ENCODE results near the gene HECW1. TPM values are rescaled to one million over a fixed set of nuclear protein-coding genes. Genes with fewer than 3 reads are reported as not detected.
"Not testable (repeated sequence)": the region's sequence is repeated elsewhere in the genome, so short reads cannot be mapped to it uniquely, and the experiment has no call there.

Gene HECW1
- total RNA-seq, 6 donors from 2014 or later = 0.10 to 1.0 (median 0.76) TPM; not detected in 1

GRCh38 chr7:43201912-43202311 lies 89.5 kb downstream of the HECW1 start:
- H3K9me3 ChIP-seq = no peaks in the 10 kb centered on the region
- no peaks in the 10 kb centered on the region for H3K4me1 ChIP-seq
- H3K27me3 ChIP-seq = no peaks in the 10 kb centered on the region
- 82 to 91% methylated on average over 2 of the region's 2 CpGs for WGBS, 2 donors
- H3K4me3 ChIP-seq = no peak overlapping the region
- no peak for TF ChIP-seq EP300 (IDR thresholded peaks at IDR 0.05)
- TF ChIP-seq POLR2AphosphoS5 (IDR thresholded peaks at IDR 0.05) = no peak
- TF ChIP-seq POLR2A (IDR thresholded peaks at IDR 0.05) = no peak
- TF ChIP-seq CTCF (IDR thresholded peaks at IDR 0.05) = no peak
- DNase-seq (no peak), ATAC-seq (ENCODE audit: low FRiP score in 2 of 2) (no peak)
- no peaks in the 10 kb centered on the region for H3K36me3 ChIP-seq
- H3K27ac ChIP-seq = no peak overlapping the region

GRCh38 chr7:43204081-43204480 lies 91.6 kb downstream of the HECW1 start:
- Histone ChIP-seq H3K4me1 (no peaks in the 10 kb centered on the region), H3K27me3 (no peaks in the 10 kb centered on the region), H3K36me3 (no peaks in the 10 kb centered on the region), H3K27ac (no peak overlapping the region), H3K4me3 (no peak overlapping the region), H3K9me3 (no peaks in the 10 kb centered on the region)
- WGBS, 2 donors = 46 to 64% methylated on average over 1 of the region's 1 CpG
- DNase-seq = no peak
- ATAC-seq (ENCODE audit: low FRiP score in 2 of 2) = no peak
- TF ChIP-seq POLR2A (IDR thresholded peaks at IDR 0.05) = no peak
- no peak for TF ChIP-seq EP300 (IDR thresholded peaks at IDR 0.05)

- H3K4me1 ChIP-seq = no peaks in the 10 kb centered on the region
- ATAC-seq (ENCODE audit: low FRiP score in 2 of 2) (no peak), DNase-seq (no peak)
- TF ChIP-seq CTCF (IDR thresholded peaks at IDR 0.05) (no peak), EP300 (IDR thresholded peaks at IDR 0.05) (no peak), POLR2AphosphoS5 (IDR thresholded peaks at IDR 0.05) (no peak), POLR2A (IDR thresholded peaks at IDR 0.05) (no peak)
- H3K36me3 ChIP-seq = no peaks in the 10 kb centered on the region
- H3K27ac ChIP-seq = no peak overlapping the region
- H3K4me3 ChIP-seq = no peak overlapping the region
- no peaks in the 10 kb centered on the region for H3K27me3 ChIP-seq
- 64 to 79% methylated on average over 7 to 8 of the region's 8 CpGs for WGBS, 2 donors
- no peaks in the 10 kb centered on the region for H3K9me3 ChIP-seq
Measured at GRCh38 chr7:43205171-43205795, 92.8 kb downstream of the HECW1 start.

- H3K27ac ChIP-seq = no peak overlapping the region
- DNase-seq (no peak), ATAC-seq (ENCODE audit: low FRiP score in 2 of 2) (no peak)
- TF ChIP-seq POLR2AphosphoS5 (IDR thresholded peaks at IDR 0.05) (no peak), EP300 (IDR thresholded peaks at IDR 0.05) (no peak), CTCF (IDR thresholded peaks at IDR 0.05) (no peak), POLR2A (IDR thresholded peaks at IDR 0.05) (no peak)
- no peak overlapping the region for H3K4me3 ChIP-seq
- no peaks in the 10 kb centered on the region for H3K9me3 ChIP-seq
- no peaks in the 10 kb centered on the region for H3K27me3 ChIP-seq
- H3K4me1 ChIP-seq = no peaks in the 10 kb centered on the region
- 73 to 75% methylated on average over 2 of the region's 2 CpGs for WGBS, 2 donors
- no peaks in the 10 kb centered on the region for H3K36me3 ChIP-seq
Measured at GRCh38 chr7:43208242-43208641, 95.8 kb downstream of the HECW1 start.

- H3K9me3 ChIP-seq; H3K36me3 ChIP-seq; H3K4me1 ChIP-seq; H3K27ac ChIP-seq; H3K27me3 ChIP-seq; ATAC-seq (ENCODE audit: low FRiP score in 2 of 2); H3K4me3 ChIP-seq; DNase-seq: not testable (repeated sequence)
- 80 to 94% methylated on average over 9 to 11 of the region's 11 CpGs for WGBS, 2 donors
Measured at GRCh38 chr7:43210539-43210938, 98.1 kb downstream of the HECW1 start.

GRCh38 chr7:43211286-43211685 lies 98.8 kb downstream of the HECW1 start:
- WGBS, 2 donors = 71 to 87% methylated on average over 5 of the region's 5 CpGs
- ATAC-seq (ENCODE audit: low FRiP score in 2 of 2) = no peak
- H3K27me3 ChIP-seq = no peaks in the 10 kb centered on the region
- no peak overlapping the region for H3K4me3 ChIP-seq
- no peaks in the 10 kb centered on the region for H3K36me3 ChIP-seq
- H3K27ac ChIP-seq = no peak overlapping the region
- no peaks in the 10 kb centered on the region for H3K4me1 ChIP-seq
- no peak for DNase-seq
- TF ChIP-seq POLR2AphosphoS5 (IDR thresholded peaks at IDR 0.05) (no peak), POLR2A (IDR thresholded peaks at IDR 0.05) (no peak), EP300 (IDR thresholded peaks at IDR 0.05) (no peak), CTCF (IDR thresholded peaks at IDR 0.05) (no peak)
- no peaks in the 10 kb centered on the region for H3K9me3 ChIP-seq

Data from upper lobe of left lung (tissue), 6 donors.